Activated CD8-positive, alpha-beta T cell treated with anti-CD3 and anti-CD28 coated beads for 36 hours (primary cell): ENCODE results near the gene S100B. TPM values are rescaled to one million over a fixed set of nuclear protein-coding genes. Genes with fewer than 3 reads are reported as not detected.

Source experiments
- ATAC-seq: fragments of 200-7000 bp; cut with Tn5 transposase; one replicate; pipeline ENCODE4 v1.10.0; 2021; ENCODE audit warnings: mild to moderate bottlenecking, moderate library complexity
- CTCF ChIA-PET: fragments of 350-600 bp; sonication (Branson Sonifier 250); formaldehyde crosslinking; loops from one replicate; lab custom pipeline; 2021; ENCODE audit warnings: antibody characterized with exemption; lab: Charles Lee
- POLR2A ChIA-PET: fragments of 350-600 bp; sonication (Branson Sonifier 250); formaldehyde crosslinking; loops from one replicate; lab custom pipeline; 2021; ENCODE audit warnings: antibody characterized with exemption; lab: Charles Lee
- DNase-seq: peaks from one replicate; pipeline ENCODE4 v3.0.0-alpha.2; 2020
- H3K27ac Mint-ChIP-seq: one replicate; pipeline ENCODE4 v1.8.0; 2021; ENCODE audit warnings: mild to moderate bottlenecking, mixed read lengths
- H3K27me3 Mint-ChIP-seq: one replicate; pipeline ENCODE4 v1.8.0; 2021; ENCODE audit warnings: mixed read lengths
- H3K36me3 Mint-ChIP-seq: one replicate; pipeline ENCODE4 v1.8.0; 2021; ENCODE audit warnings: low read depth, mixed read lengths
- H3K4me1 Mint-ChIP-seq: one replicate; pipeline ENCODE4 v1.8.0; 2021; ENCODE audit warnings: low read depth, mixed read lengths
- H3K4me3 Mint-ChIP-seq: one replicate; pipeline ENCODE4 v1.8.0; 2021; ENCODE audit warnings: mild to moderate bottlenecking, moderate library complexity, mixed read lengths
- H3K9me3 Mint-ChIP-seq: one replicate; pipeline ENCODE4 v1.8.0; 2021; ENCODE audit warnings: mixed read lengths
- intact Hi-C: fragments of 100-400 bp; cut with micrococcal nuclease; formaldehyde crosslinking; loops from one replicate; pipeline ENCODE4 v1.10.0; 2022
- total RNA-seq, 2 experiments: library from RNA; stranded (reverse); gene quantifications; one replicate each; pipeline ENCODE4 v1.2.3, GENCODE V29; 2021
- TF ChIP-seq, protein P1 (sequence below): fragments of 200-600 bp; IDR thresholded peaks from one replicate; pipeline ENCODE4 v1.8.0; 2022; ENCODE audit warnings: antibody characterized with exemption, mild to moderate bottlenecking

The S100B gene
- total RNA-seq, 2 experiments from 2014 or later = 2.7 to 3.0 TPM

DNA sequence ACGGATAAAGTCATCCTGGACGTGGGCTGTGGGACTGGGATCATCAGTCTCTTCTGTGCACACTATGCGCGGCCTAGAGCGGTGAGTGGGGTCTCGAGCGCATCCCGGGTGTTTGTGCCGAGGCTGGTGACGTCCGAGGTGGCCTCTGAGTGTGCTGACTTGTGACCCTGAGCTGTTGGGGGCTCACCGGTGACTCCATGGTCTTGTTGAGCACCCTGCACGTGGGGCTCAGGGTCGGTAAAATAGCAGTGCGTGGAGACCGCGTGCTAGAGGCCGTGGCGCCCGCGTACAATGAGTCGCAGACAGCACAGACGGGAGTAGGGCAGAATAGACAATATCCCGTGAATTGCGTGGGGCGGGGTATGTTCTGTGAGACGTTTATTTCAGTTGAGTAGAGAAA, 43.7 kb upstream of the S100B start:
- H3K27me3 Mint-ChIP-seq = no peaks in the 10 kb centered on the region
- TF ChIP-seq, protein P1, sequence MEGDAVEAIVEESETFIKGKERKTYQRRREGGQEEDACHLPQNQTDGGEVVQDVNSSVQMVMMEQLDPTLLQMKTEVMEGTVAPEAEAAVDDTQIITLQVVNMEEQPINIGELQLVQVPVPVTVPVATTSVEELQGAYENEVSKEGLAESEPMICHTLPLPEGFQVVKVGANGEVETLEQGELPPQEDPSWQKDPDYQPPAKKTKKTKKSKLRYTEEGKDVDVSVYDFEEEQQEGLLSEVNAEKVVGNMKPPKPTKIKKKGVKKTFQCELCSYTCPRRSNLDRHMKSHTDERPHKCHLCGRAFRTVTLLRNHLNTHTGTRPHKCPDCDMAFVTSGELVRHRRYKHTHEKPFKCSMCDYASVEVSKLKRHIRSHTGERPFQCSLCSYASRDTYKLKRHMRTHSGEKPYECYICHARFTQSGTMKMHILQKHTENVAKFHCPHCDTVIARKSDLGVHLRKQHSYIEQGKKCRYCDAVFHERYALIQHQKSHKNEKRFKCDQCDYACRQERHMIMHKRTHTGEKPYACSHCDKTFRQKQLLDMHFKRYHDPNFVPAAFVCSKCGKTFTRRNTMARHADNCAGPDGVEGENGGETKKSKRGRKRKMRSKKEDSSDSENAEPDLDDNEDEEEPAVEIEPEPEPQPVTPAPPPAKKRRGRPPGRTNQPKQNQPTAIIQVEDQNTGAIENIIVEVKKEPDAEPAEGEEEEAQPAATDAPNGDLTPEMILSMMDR = no peak
- peaks cover 88% of the 10 kb centered on the region for H3K36me3 Mint-ChIP-seq
- ChIA-PET POLR2A (no interaction called here), CTCF (interaction anchor here (1.0 to 1.5 kb wide), 2 partner anchors 9 kb away, joined by 3 to 4 read pairs; no protein-coding TSS in a partner anchor)
- no peak overlapping the region for H3K27ac Mint-ChIP-seq
- ATAC-seq (no peak), DNase-seq (no peak)
- no peak overlapping the region for H3K4me3 Mint-ChIP-seq
- H3K4me1 Mint-ChIP-seq = peaks cover 29% of the 10 kb centered on the region
- intact Hi-C loops = no loop called here
- H3K9me3 Mint-ChIP-seq = peaks cover 4% of the 10 kb centered on the region

- Mint-ChIP-seq H3K4me3 (no peak overlapping the region), H3K36me3 (peaks cover 76% of the 10 kb centered on the region), H3K27ac (peak overlapping the region; percentile 72), H3K9me3 (no peaks in the 10 kb centered on the region), H3K27me3 (no peaks in the 10 kb centered on the region), H3K4me1 (peaks cover 34% of the 10 kb centered on the region)
- ChIA-PET POLR2A (interaction anchor here (0.8 to 1.2 kb wide), 3 partner anchors 11 to 15 kb away, joined by 3 read pairs; partner anchors contain the start of gene PRMT2), CTCF (interaction anchor here (1.2 to 1.7 kb wide), 3 partner anchors 9 to 177 kb away, joined by 3 to 5 read pairs (median 4); no protein-coding TSS in a partner anchor)
- DNase-seq (peak; percentile 42), ATAC-seq (peak; percentile 42)
- intact Hi-C loops = no loop called here
- TF ChIP-seq, protein P1 = no peak
These were observed 41.8 kb upstream of the S100B start for GRCh38 chr21:46646541-46647154.

- no peaks in the 10 kb centered on the region for H3K9me3 Mint-ChIP-seq
- H3K4me1 Mint-ChIP-seq = peaks cover 39% of the 10 kb centered on the region
- H3K27ac Mint-ChIP-seq = no peak overlapping the region
- H3K36me3 Mint-ChIP-seq = peaks cover 73% of the 10 kb centered on the region
- ATAC-seq = no peak
- no peak for DNase-seq
- ChIA-PET POLR2A (interaction anchor here (0.8 to 1.2 kb wide), 3 partner anchors 10 to 14 kb away, joined by 3 read pairs; partner anchors contain the start of gene PRMT2), CTCF (interaction anchor here (1.2 to 1.7 kb wide), 2 partner anchors 8 to 176 kb away, joined by 3 to 5 read pairs; no protein-coding TSS in a partner anchor)
- H3K27me3 Mint-ChIP-seq = no peaks in the 10 kb centered on the region
- no peak overlapping the region for H3K4me3 Mint-ChIP-seq
- intact Hi-C loops = no loop called here
- TF ChIP-seq, protein P1 = no peak
These were observed 41.0 kb upstream of the S100B start for GRCh38 chr21:46645840-46646239.

DNA sequence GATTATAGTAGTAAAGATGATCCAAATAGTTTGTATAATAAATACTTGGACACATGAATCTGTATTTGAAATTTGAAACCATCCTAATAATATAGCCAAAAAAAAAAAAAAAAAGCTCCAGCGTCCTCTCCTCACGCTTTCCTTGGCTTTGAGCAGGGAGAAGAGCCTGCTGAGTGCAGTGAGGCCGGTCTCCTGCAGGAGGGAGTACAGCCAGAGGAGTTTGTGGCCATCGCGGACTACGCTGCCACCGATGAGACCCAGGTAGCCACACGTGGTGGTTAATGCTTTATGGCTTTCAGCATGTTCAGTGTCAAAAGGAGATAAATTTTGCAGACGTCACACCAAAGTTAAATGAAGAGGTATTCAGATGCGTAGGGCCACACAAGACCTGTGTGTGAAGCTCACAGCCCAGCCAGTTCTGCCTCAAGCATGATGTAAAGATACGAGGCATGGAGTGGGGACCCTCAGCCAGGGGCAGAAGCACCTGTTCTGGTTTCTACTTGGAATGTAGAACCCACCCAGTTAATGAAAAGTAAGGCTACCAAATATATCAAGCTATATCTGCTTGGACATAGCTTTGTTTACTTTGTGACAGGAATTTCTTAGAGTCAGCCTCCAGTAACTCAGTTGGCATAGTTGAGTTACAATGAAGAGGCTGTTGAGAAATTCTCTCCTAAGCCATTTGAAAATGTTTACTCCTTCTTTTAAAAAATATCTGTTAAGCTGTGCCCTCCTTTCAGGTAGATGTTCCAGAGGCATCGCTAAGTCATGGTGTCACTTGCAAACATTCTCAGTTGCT, 38.7 kb upstream of the S100B start:
- DNase-seq (no peak), ATAC-seq (no peak)
- H3K4me1 Mint-ChIP-seq = peaks cover 54% of the 10 kb centered on the region
- H3K36me3 Mint-ChIP-seq = peaks cover 68% of the 10 kb centered on the region
- ChIA-PET POLR2A (interaction anchor here (1.0 to 2.2 kb wide), 5 partner anchors 8 to 184 kb away, joined by 3 to 6 read pairs (median 3); partner anchors contain the start of gene PRMT2), CTCF (interaction anchor here (0.7 to 1.3 kb wide), 3 partner anchors 11 to 13 kb away, joined by 3 to 4 read pairs (median 4); no protein-coding TSS in a partner anchor)
- H3K27me3 Mint-ChIP-seq = no peaks in the 10 kb centered on the region
- no peaks in the 10 kb centered on the region for H3K9me3 Mint-ChIP-seq
- TF ChIP-seq, protein P1 = no peak
- intact Hi-C loops = no loop called here
- H3K4me3 Mint-ChIP-seq = no peak overlapping the region
- no peak overlapping the region for H3K27ac Mint-ChIP-seq
